NCI-H2029 (cell line): ENCODE results near the gene SPIRE1.
A peak's percentile ranks its signal among the peaks of the same experiment; 100 is the strongest.
"Not testable (repeated sequence)": the region's sequence is repeated elsewhere in the genome, so short reads cannot be mapped to it uniquely, and the experiment has no call there.

Experiments used
- DNase-seq: peaks from one replicate; lab custom pipeline; 2025; lab: John Stamatoyannopoulos, UW

The SPIRE1 gene

DNA sequence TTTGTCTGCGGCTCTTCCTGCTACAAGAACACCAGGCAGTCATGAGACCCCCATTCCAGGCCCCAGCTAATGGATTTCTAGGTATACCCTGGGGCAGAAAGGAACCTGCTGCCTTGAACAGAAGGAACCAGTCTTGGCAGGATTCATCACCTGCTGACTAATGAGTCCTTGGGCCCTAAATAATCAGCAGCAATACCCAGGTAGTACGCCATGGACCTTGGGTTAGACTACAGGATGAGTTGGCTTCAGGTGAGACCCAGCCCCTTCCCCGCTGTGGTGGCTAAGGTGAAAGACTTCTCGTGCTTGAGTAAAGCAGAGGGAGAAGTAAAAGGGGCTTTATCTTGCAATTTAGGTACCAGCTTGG lies 105.0 kb downstream of the SPIRE1 start:
- no peak for DNase-seq

DNA sequence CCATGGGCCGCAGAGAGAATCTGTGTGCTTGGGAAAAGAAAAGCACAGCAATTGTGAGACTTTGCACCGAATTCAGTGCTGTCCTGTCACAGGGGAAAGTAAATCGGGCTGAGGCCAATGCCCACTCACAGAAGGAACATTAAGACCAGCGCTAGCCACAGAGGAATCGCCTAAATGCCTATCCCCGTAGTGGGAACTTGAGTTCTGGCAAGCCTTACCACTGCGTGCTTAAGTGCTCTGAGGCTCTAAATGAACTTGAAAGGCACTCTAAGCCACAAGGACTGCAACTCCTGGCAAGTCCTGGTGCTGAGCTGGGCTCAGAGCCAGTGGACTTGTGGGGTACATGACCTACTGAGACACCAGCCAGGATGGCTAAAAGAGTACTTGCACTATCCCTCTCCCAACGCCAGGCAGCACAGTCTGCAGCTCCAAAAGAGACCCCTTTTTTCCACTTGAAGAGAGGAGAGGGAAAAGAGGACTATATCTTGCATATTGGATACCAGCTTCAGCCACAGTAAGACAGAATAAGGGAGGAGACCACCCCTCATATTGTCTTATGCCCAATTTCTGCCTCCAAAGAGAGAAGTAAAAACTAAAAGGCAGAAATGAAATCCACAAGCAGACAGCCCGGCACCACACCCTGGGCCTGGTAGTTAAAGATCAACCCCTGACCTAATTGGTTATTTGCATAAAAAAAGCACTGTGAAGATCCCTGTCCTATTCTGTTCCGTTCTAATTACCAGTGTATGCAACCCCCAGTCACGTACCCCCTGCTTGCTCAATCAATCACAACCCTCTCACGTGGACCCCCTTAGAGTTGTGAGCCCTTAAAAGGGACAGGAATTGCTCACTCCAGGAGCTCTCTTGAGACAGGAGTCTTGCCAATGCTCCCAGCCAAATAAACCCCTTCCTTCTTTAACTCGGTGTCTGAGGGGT lies 105.7 kb downstream of the SPIRE1 start:
- peak; percentile 32 for DNase-seq

DNA sequence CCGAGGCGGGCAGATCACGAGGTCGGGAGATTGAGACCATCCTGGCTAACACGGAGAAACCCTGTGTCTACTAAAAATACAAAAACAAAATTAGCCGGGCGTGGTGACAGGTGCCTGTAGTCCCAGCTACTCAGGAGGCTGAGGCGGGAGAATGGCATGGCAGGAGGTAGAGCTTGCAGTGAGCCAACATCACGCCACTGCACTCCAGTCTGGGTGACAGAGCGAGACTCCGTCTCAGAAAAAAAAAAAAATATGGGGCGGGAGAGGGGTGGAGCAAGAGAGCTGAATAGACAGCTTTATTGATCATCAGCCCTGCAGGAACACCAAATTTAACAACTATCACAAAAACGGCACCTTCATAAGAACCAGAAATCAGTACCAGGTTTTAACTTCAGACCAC lies 106.4 kb downstream of the SPIRE1 start:
- not testable (repeated sequence) for DNase-seq

DNA sequence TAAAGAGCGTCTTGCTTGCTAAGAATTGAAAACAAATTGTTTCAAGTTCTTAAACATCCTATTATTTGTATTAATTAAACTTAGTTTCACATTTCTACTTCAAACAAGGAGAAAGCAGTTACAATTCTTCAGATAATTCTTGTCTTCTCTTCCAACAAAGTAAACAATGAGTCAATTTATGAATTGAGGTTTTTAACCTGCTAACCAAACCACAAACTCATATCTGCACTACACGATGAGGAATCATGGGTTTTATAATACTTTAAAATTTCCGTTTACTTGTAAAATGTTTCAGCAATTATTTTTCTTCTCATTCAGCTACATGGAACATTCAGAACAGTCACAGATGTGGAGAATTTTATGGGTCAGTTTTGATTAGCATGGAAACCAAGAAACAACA lies 114.2 kb downstream of the SPIRE1 start:
- no peak for DNase-seq

DNA sequence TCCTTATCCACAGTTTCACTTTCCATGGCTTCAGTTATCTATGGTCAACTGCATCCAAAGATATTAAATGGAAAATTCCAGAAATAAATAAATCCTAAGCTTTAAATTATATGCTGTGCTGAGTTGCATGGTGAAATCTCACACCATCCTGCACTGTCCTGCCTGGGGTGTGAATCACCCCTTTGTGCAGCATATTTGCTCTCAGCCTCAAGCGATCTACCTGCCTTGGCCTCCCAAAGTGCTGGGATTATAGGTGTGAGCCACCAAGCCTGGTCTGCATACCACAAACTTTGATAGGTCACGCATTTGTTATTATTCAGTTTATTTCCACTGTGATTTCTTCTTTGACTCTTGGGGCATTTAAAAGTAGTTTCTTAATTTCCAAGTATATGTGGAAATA lies 117.2 kb downstream of the SPIRE1 start:
- DNase-seq, result no peak

DNA sequence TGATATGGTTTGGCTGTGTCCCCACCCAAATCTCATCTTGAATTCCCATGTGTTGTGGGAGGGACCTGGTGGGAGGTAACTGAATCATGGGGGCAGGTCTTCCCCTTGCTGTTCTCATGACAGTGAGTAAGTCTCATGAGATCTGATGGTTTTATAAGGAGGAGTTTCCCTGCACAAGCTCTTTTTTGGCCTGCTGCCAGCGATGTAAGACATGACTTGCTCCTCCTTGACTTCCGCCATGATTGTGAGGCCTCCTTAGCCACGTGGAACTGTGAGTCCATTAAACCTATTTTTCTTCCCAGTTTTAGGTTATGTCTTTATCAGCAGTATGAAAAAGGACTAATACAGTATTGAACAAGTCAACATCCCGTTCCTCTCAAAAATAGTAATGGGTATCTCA lies 118.7 kb downstream of the SPIRE1 start:
- not testable (repeated sequence) for DNase-seq

DNA sequence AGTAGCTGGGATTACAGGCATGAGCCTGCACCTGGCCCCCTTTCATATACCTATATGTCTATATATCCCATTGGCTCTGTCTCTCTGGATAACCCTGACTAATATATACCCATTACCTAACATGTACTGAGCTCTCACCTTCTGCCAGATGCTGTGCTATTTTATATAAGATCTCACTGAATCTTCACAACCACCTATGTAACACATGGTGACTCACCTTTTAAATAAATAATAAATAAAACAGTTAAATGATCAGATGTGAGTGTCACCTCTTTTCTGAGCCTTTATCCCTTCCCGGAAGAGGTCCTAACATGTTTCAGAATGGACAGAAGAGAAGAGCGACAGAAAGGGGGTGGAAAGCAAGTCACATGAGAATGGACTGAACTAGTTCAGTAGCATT lies 123.1 kb downstream of the SPIRE1 start:
- DNase-seq, result no peak

DNA sequence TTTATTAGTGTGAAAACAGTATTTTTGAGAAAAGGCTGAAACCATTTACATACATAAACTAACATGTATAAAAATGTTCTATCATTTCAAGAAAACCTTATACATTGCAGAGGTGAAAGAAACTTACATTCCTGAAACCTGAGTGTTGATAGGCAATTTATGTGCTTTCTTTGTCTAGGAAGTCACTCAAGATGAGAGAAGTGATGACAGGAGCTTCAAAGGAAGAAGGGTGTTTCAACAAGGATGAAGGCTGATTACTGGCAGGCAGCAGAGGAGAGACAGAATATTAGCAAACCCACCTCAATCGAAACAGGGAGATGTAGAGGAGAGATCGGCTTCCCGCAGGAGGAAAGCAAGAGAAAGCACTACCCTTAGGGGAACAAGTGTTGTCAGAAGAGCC lies 125.2 kb downstream of the SPIRE1 start:
- DNase-seq, result no peak

DNA sequence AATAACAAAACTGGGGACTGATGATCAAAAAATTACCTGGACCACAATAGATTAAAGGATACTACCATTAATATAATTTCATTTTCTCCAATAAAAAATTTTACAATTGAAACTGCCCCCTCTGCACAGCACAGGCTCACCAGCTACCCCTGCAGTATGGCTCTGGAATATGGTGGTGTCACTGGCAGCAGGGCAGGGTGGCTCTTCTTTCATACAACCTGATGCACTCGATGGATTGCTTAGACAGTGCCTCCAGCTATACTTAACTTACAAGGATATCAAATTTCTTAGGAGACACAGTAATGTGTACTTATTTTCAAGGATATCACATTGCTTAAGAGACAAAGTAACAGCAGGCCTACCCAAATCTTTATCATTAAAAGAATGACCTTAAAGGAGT lies 126.2 kb downstream of the SPIRE1 start:
- DNase-seq, result no peak

DNA sequence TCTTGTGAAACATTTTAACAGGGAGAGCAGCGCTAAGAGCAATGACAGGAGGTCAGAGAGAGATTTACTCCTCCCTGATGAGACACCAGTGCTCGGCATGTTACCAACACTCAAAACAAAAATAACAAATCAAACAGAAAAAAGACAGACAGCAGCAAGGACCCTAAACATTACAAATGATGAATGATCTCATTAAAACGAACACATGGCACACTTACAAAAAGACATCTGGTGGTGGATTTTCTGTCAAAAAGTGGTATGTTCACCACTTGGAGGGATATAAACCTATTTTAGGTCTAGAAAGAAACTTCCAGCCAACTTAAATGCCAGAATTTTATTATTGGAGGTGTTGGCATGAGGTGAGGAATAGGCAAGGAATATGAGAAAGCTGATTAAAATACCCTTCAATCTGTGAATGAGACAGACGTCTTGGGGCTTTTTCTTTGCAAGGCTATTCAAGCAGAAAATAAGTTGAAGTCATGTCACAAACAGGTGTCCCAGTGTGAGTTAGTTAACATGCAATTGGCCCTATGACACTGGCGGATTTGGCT lies 137.4 kb downstream of the SPIRE1 start:
- no peak for DNase-seq

DNA sequence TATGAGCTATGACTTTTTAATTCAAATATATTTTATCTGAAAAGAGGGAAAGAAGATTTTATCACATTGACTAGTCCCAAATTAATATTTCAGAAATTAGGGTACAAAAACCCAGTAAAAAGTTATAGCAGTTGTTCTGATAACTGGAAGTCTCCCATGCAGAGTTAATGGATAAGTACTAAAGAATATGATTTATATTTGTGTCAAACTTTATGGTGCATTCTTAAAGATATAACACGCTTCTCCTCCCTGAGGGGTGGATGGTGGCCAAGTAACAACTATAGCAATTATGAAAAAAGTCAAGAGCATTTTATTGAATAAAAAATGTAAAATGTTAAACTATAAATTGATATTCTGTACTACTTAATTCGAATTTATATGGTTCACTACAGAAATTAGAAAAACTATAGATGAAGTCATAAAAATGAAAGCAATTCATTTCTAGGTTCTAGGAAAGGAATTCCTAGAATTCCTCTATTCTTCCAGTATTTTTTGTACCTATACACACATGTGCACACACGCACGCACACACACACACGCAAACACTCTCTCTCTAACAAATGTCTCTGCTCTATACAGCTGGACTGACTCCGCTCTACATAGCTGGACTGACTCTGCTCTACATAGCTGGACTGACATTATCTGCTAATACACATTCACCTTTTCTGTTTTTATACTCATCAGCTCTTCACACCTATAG lies 138.9 kb downstream of the SPIRE1 start:
- DNase-seq, result no peak

DNA sequence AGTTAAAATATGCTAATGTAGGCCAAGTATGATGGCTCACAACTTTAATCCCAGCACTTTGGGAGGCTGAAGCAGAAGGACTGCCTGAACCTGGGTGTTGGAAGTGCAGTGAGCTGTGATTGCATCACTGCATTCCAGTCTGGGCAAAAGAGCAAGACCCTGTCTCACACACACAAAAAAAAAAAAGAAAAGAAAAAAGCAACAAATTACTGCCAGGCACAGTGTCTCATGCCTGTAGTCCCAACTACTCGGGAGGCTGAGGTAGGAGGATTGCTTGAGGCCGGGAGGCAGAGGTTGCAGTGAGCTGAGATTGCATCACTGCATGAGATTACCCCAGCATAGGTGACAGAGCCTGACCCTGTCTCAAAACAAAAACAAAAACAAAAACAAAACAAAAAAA lies 139.6 kb downstream of the SPIRE1 start:
- no peak for DNase-seq

DNA sequence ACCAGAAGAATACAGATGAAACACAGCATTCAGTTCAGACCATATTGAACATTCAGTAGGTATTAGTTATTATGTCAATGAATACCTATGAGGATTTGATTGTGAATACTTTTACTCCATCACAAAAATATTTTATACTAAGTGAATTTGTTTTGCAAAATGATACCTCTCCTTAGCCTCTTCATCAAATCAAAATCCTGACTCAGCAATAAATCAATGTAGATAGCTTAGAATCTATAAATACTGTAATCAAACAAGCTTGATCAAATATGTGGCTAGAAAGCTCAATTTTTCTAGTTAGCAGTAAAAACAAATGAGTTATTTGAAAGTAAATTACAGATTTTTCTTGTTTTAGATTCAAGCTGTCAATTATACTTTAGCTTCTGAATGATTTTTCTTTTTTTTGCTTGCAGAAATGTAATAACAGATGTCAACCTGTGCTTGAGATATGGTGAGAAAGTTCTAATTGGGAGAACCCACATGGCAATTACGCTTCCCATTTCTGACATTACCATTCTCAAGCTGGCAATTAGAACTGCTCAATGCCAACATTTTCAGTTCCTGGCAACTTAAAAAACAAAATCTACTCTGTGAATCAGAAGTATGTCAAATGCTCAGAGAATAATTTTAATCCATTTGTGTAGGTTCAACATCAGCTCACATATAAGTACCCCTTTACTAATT lies 140.6 kb downstream of the SPIRE1 start:
- DNase-seq, result no peak

DNA sequence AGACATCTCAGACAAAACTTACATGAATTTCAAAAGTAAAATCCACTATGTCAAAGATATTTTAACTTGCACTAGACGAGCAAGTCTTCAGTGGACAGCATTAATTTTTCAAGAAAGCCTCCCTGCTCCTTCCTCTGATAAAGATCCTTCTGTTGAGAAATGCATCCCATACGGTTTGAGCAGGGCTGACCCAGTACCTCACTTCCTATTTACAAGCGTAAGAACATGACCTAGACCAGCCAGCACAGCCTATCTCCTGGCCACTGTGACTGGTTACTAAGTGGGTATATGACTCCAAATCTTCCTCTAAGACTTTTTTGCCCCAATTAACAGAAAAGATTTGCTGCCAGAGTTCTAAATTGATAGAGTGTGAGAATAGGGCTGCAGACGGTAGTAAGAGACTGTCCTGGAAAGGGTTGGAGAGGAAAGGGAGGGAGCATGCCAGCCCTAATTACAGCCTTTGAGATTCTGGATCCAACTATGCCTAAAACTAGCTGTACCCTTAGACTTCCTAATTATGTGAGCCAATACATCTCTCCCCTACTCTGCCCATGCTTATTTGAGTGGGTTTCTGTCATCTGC lies 141.8 kb downstream of the SPIRE1 start:
- DNase-seq, result no peak

DNA sequence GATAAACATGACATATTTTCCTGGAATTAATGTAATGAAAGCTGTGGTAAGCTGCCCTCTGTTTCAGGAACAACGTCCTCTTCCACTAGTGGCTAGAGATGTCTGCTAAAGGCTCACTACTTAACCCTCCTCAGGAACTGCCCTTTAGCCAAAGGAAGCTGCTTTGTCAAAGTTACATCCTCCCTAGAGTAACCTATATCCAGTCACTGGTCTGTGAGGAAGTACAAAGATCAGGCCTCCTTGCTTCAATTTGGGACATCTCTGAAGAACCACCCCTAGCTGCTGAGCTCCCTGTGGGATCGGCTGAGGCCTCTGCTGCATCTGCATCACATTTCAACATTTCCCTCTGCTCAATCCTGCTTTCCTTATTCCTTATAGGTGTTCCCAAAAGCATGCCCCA lies 142.4 kb downstream of the SPIRE1 start:
- DNase-seq, result no peak

DNA sequence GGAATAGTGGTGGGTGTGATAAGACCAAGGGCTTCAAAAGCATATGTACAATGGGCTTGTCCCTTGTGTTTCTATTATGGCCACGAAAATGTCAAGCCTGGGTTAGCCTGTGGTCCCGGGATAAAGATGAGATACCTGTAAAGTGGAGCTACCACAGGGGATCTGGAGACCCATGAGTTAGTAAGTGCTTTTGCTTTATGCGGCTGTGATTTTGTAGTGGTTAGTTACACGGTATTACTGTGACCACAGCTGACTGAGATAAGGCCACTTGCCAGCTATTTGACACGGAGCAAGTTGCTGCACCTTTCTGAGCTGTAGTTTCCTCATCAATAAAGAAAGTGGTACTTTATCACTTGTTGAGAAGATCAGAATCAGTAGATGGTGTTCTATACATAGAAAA lies 150.9 kb downstream of the SPIRE1 start:
- no peak for DNase-seq

DNA sequence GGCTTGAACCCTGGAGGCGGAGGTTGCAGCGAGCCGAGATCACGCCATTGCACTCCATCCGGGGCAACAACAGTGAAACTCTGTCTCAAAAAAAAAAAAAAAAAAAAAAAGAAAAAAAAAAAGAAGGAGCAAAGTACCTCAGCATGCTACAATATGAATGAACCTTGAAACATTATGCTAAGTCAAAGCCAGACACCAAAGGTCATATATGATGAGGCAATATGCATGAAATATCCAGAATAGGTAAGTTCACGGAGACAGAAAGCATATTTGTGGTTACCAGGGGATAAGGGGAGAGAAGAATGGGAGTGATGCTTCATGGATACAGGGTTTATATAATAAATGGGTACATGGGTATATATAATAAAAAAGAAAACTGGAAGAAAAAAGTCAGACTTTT lies 156.9 kb downstream of the SPIRE1 start:
- no peak for DNase-seq

DNA sequence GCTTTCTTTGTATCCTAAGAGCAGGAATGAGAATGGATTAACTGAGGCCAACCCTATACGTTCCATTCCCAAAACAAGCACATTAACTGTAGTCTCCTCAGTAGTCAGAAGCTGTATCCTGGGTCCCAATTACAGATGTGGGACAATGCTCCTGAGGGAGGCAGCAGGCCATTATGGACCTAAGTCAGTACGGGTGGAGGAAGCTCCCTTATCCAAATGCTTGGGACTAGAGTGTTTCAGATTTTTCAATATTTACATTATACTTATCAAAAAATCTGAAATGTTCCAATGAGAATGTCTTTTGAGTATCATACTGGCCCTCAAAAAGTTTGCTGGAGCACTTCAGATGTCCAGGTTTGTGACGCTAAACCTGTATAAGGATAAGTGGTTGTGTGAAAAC lies 160.1 kb downstream of the SPIRE1 start:
- DNase-seq, result no peak

DNA sequence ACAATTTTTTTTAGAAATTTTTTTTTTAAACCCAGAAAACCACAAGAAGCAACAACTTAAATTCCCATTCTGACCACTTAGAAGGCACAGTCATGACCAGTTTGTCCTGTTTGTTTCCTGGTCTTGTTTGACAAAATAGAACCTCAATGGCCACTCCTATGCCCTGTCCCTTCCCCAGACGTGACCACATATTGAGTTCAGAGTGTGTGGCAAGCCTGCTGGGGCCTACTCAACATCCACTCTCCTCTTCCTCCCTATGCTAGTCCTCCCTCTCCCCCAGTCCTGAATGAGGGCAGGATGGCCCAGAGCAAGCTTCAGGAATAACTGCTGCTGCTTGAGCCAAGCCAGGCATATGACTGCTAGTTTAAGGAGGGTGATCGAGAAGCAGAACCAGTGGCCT lies 160.6 kb downstream of the SPIRE1 start:
- no peak for DNase-seq

DNA sequence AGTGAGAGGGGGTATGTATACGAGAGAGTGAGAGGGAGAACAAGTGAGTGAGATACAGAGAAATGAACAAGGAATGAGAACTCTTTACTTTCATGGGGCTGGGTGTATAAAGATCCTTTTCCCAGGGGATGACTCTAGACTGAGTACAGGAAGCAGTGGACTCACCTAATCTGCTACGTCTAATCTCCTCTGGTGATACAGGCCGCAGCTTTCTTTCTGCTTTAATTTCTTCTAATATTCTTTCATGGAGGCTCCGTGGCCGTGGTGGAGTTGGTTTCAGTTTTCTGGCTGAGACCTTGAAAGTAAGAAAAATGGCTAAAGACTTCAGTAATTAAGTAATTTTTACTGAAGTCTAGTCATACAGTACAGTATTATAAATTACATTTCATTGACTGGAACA lies 165.0 kb downstream of the SPIRE1 start:
- no peak for DNase-seq

DNA sequence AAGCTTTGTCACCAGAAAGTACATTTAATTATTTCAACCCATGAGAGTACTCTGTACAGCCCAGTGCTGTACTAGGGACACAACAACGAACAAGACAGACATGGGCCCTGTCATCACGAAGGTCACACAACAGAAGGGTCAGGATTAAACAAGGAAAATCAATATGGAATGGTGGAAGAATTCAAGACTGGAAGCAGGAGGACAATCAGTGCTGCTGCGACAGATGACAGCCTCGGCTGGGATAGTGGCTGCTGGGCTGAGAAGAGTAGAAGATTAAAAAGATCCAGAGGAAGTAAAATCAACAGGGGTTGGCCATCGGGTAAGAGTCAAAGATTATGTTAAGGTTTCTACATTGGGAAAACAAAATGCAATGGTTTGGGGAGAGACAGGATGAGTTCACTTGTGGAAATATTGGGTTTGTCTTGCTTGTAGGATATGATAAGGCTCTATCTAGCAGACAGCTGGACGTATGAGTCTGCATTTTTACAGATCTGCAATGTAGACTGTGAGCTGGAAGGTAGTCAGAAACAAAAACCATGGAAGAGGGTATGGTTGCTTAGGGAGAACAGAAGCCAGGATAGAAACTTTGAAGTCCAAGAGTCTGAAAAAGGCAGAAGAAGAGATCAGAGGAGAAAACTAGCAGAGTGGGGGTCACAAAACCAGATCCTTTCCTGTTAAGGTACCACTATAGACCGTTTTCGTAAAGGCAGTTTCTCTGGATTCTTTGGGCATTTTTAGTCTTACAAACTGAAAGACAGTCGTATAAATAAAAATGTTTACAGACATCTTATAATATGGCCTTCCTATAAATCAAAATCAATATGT lies 166.1 kb downstream of the SPIRE1 start:
- DNase-seq, result no peak
